Measurements from ENCODE around the gene LGI2. TPM values are rescaled to one million over a fixed set of nuclear protein-coding genes. Genes with fewer than 3 reads are reported as not detected.

LGI2 gene
- total RNA-seq, 6 experiments from 2014 or later = not detected

- no peaks in the 10 kb centered on the region for H3K9me3 Mint-ChIP-seq
- no peaks in the 10 kb centered on the region for H3K36me3 Mint-ChIP-seq (ENCODE audit: low read depth)
- no peak for DNase-seq
- no peak overlapping the region for H3K4me3 Mint-ChIP-seq
- no peak overlapping the region for H3K27ac Mint-ChIP-seq
- H3K4me1 Mint-ChIP-seq (ENCODE audit: low read depth) = peaks cover 20% of the 10 kb centered on the region
- H3K27me3 Mint-ChIP-seq (ENCODE audit: insufficient read depth) = peaks cover 16% of the 10 kb centered on the region
- TF ChIP-seq, protein P1, sequence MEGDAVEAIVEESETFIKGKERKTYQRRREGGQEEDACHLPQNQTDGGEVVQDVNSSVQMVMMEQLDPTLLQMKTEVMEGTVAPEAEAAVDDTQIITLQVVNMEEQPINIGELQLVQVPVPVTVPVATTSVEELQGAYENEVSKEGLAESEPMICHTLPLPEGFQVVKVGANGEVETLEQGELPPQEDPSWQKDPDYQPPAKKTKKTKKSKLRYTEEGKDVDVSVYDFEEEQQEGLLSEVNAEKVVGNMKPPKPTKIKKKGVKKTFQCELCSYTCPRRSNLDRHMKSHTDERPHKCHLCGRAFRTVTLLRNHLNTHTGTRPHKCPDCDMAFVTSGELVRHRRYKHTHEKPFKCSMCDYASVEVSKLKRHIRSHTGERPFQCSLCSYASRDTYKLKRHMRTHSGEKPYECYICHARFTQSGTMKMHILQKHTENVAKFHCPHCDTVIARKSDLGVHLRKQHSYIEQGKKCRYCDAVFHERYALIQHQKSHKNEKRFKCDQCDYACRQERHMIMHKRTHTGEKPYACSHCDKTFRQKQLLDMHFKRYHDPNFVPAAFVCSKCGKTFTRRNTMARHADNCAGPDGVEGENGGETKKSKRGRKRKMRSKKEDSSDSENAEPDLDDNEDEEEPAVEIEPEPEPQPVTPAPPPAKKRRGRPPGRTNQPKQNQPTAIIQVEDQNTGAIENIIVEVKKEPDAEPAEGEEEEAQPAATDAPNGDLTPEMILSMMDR (IDR thresholded peaks at IDR 0.05) = no peak
Measured at GRCh38 chr4:24980740-24981139, 50.0 kb downstream of the LGI2 start.

DNA sequence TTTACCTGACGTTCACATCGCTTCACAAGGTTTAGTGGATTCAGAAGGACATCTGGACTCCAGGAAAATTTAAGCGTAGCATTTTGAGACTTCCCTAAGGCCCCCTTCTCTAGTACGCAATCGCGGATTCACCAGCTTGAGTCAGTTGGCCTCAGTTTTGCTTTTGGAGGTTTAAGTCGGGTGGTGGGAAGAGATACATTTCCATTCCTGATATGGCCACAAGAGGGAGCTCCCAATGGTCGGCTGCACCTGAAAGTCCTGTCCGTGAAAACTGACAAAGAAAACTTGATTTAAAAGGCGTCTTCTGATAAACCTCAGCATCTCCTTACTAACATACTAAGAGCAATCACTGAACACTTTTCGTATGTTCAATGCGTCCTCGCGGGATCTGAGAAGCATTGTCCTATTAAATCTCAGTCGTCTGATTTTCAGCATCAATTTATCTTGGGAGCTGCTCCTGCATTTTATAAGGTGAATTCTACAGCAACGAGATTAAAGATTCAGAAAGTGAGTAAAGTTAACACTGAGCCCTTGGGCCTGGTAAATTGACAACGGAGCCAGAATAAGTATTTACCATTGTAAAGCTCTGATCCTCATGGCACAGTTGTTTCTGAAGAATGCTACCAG lies 50.6 kb downstream of the LGI2 start:
- peak; percentile 66 for DNase-seq

DNA sequence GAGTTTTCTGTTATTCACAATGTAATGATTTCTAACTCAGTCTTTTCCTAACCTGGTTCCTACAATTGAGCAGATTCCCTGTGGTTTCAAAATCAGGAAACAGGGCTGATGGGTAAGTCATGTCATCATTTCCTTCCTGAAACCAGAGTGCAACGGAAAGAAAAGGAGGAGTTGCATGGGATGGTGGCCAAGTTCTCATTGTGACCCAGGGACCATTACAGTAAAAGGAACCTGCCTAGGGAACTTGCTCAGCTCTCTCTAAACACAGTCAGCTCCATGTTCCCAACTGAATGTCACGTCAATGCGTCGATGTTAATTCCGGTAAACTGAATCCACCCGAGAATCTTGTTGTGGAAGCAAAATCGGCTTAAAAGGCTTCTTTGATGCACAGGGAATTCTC lies 51.2 kb downstream of the LGI2 start:
- Mint-ChIP-seq H3K9me3 (no peaks in the 10 kb centered on the region), H3K27ac (peak overlapping the region; percentile 71; the same call in 1 of the 2 replicates), H3K4me1 (ENCODE audit: low read depth) (peaks cover 22% of the 10 kb centered on the region), H3K4me3 (peak overlapping the region; percentile 78), H3K36me3 (ENCODE audit: low read depth) (no peaks in the 10 kb centered on the region), H3K27me3 (ENCODE audit: insufficient read depth) (peaks cover 25% of the 10 kb centered on the region)
- TF ChIP-seq, protein P1 (IDR thresholded peaks at IDR 0.05) = no peak
- DNase-seq = no peak

More for the DNA sequence above, 50.6 kb downstream of the LGI2 start:
- TF ChIP-seq, protein P1 (IDR thresholded peaks at IDR 0.05) = peak; percentile 97
- H3K36me3 Mint-ChIP-seq (ENCODE audit: low read depth) = no peaks in the 10 kb centered on the region
- peak overlapping the region; percentile 71; the same call in 1 of the 2 replicates for H3K27ac Mint-ChIP-seq
- H3K4me3 Mint-ChIP-seq = peak overlapping the region; percentile 78
- no peaks in the 10 kb centered on the region for H3K9me3 Mint-ChIP-seq
- H3K27me3 Mint-ChIP-seq (ENCODE audit: insufficient read depth) = peaks cover 19% of the 10 kb centered on the region
- peaks cover 20% of the 10 kb centered on the region for H3K4me1 Mint-ChIP-seq (ENCODE audit: low read depth)

DNA sequence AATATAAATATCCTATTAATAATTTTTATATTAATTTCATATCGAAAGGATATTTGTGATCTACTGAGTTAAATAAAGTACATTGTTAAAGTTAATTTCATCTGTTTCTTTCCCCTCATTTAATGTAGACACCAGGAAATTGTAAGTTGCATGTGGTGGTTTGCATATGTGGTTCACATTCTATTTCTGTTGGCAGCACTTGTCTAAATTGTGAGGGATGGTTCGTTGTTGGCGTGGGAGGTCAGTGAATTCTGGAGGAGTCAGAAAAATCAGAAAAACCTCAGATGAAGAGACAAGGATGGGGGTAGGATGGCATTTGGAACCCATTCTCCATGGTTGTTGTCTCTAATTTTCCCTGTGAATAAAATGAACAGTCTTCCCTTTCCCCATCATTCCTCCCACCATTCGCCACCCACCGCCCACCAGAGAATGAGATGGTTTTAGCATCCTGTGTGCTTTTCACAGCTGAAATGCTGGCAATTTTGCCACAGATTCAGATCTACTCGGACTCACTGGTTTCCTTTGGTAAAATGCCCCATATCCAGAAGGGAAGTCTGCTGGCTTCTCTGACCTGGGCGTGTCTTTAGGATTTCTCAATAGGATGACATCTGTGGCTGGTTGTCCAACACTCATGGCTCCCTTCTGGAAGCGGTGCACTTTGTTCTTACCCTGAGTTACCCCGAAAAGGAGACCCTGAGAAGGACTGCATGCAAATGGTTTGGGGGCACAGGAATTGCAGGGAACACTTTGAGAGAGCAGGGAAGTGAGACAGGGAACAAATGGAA lies 52.3 kb downstream of the LGI2 start:
- Mint-ChIP-seq H3K36me3 (ENCODE audit: low read depth) (no peaks in the 10 kb centered on the region), H3K27ac (no peak overlapping the region), H3K4me3 (no peak overlapping the region), H3K27me3 (ENCODE audit: insufficient read depth) (peaks cover 20% of the 10 kb centered on the region), H3K4me1 (ENCODE audit: low read depth) (peaks cover 33% of the 10 kb centered on the region), H3K9me3 (no peaks in the 10 kb centered on the region)
- TF ChIP-seq, protein P1 (IDR thresholded peaks at IDR 0.05) = no peak
- DNase-seq = no peak

- Mint-ChIP-seq H3K4me3 (no peak overlapping the region), H3K36me3 (ENCODE audit: low read depth) (no peaks in the 10 kb centered on the region), H3K9me3 (no peaks in the 10 kb centered on the region), H3K27ac (no peak overlapping the region), H3K4me1 (ENCODE audit: low read depth) (peaks cover 46% of the 10 kb centered on the region), H3K27me3 (ENCODE audit: insufficient read depth) (peaks cover 25% of the 10 kb centered on the region)
- DNase-seq = no peak
- TF ChIP-seq, protein P1 (IDR thresholded peaks at IDR 0.05) = no peak
Measured at GRCh38 chr4:24975510-24975909, 55.2 kb downstream of the LGI2 start.
